A673 (cell line): ENCODE measurements around the gene IMMP2L. TPM values are rescaled to one million over a fixed set of nuclear protein-coding genes. Genes with fewer than 3 reads are reported as not detected.

ENCODE experiments used
- BruUV-seq: library from RNA; stranded (reverse); fragments of 400-500 nt; replicated peaks from 2 replicates; lab custom pipeline; 2021; lab: Mats Ljungman, UMichigan
- CTCF ChIA-PET: fragments of 300-600 bp; sonication (Branson Sonifier 250); formaldehyde crosslinking; loops from one replicate; lab custom pipeline; 2022; ENCODE audit warnings: antibody characterized with exemption; lab: Charles Lee
- POLR2A ChIA-PET: fragments of 300-600 bp; sonication (Branson Sonifier 250); formaldehyde crosslinking; loops from one replicate; lab custom pipeline; 2022; ENCODE audit warnings: antibody characterized with exemption; ENCODE audit not compliant: low non-redundant PET; lab: Charles Lee
- DNase-seq: peaks from one replicate; pipeline ENCODE4 v3.0.0-alpha.2; 2015; ENCODE audit warnings: low spot score
- H3K27ac ChIP-seq: fragments of 200-600 bp; sonication (generic); 2 replicates; pipeline ENCODE4 v1.5.1; 2016; ENCODE audit warnings: mixed run types, low read depth, mild to moderate bottlenecking, mixed read lengths, antibody characterized with exemption, low read length; ENCODE audit not compliant: poor library complexity, severe bottlenecking
- H3K27me3 ChIP-seq: fragments of 200-600 bp; sonication (generic); replicated peaks from 2 replicates; pipeline ENCODE4 v1.6.1; 2017; ENCODE audit warnings: mixed run types, low read depth, mild to moderate bottlenecking, mixed read lengths, antibody characterized with exemption, low read length; ENCODE audit not compliant: insufficient read depth, poor library complexity
- H3K36me3 ChIP-seq: fragments of 200-600 bp; sonication (generic); 2 replicates; pipeline ENCODE4 v1.6.1; 2016; ENCODE audit warnings: mixed run types, mild to moderate bottlenecking, mixed read lengths, antibody characterized with exemption, low read length; ENCODE audit not compliant: insufficient read depth, poor library complexity, severe bottlenecking
- H3K4me1 ChIP-seq: fragments of 200-600 bp; sonication (generic); 2 replicates; pipeline ENCODE4 v1.6.1; 2017; ENCODE audit warnings: mixed run types, mild to moderate bottlenecking, mixed read lengths, antibody characterized with exemption, low read length; ENCODE audit not compliant: insufficient read depth, poor library complexity, severe bottlenecking
- H3K4me3 ChIP-seq: fragments of 200-600 bp; sonication (generic); 2 replicates; pipeline ENCODE4 v1.5.1; 2016; ENCODE audit warnings: low read depth, mixed run types, mild to moderate bottlenecking, mixed read lengths, low read length; ENCODE audit not compliant: poor library complexity, severe bottlenecking
- H3K9me3 ChIP-seq: fragments of 200-600 bp; sonication (generic); 2 replicates; pipeline ENCODE4 v1.6.1; 2016; ENCODE audit warnings: mixed run types, low read depth, mild to moderate bottlenecking, mixed read lengths, antibody characterized with exemption, low read length; ENCODE audit not compliant: poor library complexity, severe bottlenecking
- EZH2 ChIP-seq: fragments of 200-600 bp; sonication (generic); IDR thresholded peaks from 2 replicates; pipeline ENCODE4 v1.6.1; 2017; ENCODE audit warnings: borderline replicate concordance, low read depth, mild to moderate bottlenecking, mixed read lengths, antibody characterized with exemption, low read length; ENCODE audit not compliant: poor library complexity, severe bottlenecking
- intact Hi-C: fragments of 100-400 bp; cut with micrococcal nuclease; formaldehyde crosslinking; loops from one replicate; pipeline ENCODE4 v1.10.0; 2022; ENCODE audit not compliant: unreplicated experiment
- total RNA-seq: library from RNA; stranded (reverse); gene quantifications from 2 replicates; pipeline ENCODE4 v1.2.3, GENCODE V29; 2021
- TF ChIP-seq, protein P1 (sequence below): fragments of 300-800, 200-600 bp; sonication (generic); conservative IDR thresholded peaks from 2 replicates; pipeline ENCODE4 v1.5.1; 2017; ENCODE audit warnings: low read depth, mild to moderate bottlenecking, antibody characterized with exemption, low read length, moderate library complexity, mixed read lengths

The IMMP2L gene
- total RNA-seq, 1 experiment from 2014 or later = 10.0 TPM

DNA sequence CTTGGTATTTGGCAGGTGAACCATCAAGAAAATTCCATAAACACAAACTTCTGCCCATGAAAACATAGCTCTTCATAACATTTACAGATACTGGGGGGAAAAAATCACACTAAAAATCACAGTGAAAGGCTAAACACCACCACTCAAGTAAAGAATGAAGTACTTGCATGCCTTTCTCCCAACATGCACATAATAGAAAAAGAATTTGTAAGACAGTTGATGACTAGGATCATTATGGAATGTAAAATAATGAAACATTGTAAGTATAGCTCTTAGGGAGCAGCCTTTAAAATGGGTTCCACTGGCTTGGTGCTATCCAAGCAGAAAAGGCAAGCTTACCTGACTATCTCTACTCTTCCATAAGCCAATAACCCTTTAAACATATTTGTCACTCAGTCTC lies 771.3 kb downstream of the IMMP2L start:
- no TSS peak for BruUV-seq
- Histone ChIP-seq H3K27me3 (no peaks in the 10 kb centered on the region), H3K9me3 (no peaks in the 10 kb centered on the region), H3K27ac (no peak overlapping the region), H3K36me3 (no peaks in the 10 kb centered on the region), H3K4me1 (no peaks in the 10 kb centered on the region), H3K4me3 (no peak overlapping the region)
- TF ChIP-seq, protein P1, sequence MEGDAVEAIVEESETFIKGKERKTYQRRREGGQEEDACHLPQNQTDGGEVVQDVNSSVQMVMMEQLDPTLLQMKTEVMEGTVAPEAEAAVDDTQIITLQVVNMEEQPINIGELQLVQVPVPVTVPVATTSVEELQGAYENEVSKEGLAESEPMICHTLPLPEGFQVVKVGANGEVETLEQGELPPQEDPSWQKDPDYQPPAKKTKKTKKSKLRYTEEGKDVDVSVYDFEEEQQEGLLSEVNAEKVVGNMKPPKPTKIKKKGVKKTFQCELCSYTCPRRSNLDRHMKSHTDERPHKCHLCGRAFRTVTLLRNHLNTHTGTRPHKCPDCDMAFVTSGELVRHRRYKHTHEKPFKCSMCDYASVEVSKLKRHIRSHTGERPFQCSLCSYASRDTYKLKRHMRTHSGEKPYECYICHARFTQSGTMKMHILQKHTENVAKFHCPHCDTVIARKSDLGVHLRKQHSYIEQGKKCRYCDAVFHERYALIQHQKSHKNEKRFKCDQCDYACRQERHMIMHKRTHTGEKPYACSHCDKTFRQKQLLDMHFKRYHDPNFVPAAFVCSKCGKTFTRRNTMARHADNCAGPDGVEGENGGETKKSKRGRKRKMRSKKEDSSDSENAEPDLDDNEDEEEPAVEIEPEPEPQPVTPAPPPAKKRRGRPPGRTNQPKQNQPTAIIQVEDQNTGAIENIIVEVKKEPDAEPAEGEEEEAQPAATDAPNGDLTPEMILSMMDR = no peak
- TF ChIP-seq EZH2 = no peak
- no peak for DNase-seq
- POLR2A ChIA-PET = no interaction called here
- CTCF ChIA-PET = no interaction called here
- intact Hi-C loops = no loop called here

GRCh38 chr7:110786328-110786965 lies 775.8 kb downstream of the IMMP2L start:
- BruUV-seq = no TSS peak
- H3K4me1 ChIP-seq = no peaks in the 10 kb centered on the region
- no peak for TF ChIP-seq EZH2
- TF ChIP-seq, protein P1 = no peak
- H3K36me3 ChIP-seq = no peaks in the 10 kb centered on the region
- H3K27ac ChIP-seq = no peak overlapping the region
- CTCF ChIA-PET = no interaction called here
- no peaks in the 10 kb centered on the region for H3K9me3 ChIP-seq
- H3K4me3 ChIP-seq = no peak overlapping the region
- DNase-seq = no peak
- POLR2A ChIA-PET = no interaction called here
- H3K27me3 ChIP-seq = no peaks in the 10 kb centered on the region
- intact Hi-C loops = no loop called here

DNA sequence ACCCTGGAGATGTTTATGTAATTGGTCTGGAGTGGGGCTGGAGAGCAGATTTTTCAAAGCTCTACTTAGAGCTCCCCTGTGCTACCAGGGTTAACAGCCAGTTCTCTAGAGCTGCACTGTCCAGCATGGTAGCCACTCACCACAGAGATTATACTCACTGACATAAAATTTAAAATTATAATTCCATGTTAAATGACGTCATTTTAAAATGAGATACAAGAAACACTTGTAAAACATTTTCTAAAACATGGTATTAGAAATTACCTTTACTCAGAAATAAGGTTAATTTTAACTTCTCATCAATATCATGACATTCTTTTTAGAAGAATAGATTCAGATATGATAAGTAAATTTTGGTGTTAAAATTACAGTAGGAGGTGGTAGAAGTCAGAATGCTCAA lies 777.5 kb downstream of the IMMP2L start:
- ChIA-PET POLR2A (no interaction called here), CTCF (no interaction called here)
- TF ChIP-seq, protein P1 = no peak
- no peak for TF ChIP-seq EZH2
- intact Hi-C loops = no loop called here
- no peak for DNase-seq
- no peaks in the 10 kb centered on the region for H3K4me1 ChIP-seq
- no peaks in the 10 kb centered on the region for H3K36me3 ChIP-seq
- H3K4me3 ChIP-seq = no peak overlapping the region
- no peak overlapping the region for H3K27ac ChIP-seq
- no TSS peak for BruUV-seq
- H3K27me3 ChIP-seq = no peaks in the 10 kb centered on the region
- no peaks in the 10 kb centered on the region for H3K9me3 ChIP-seq
